Activated gamma-delta T cell treated with anti-CD3 and anti-CD28 coated beads, Interleukin-2, amount 50 U/mL, for 16 hours (primary cell): ENCODE measurements around the gene RAB29.
A peak's percentile ranks its signal among the peaks of the same experiment; 100 is the strongest.

Source experiments
- DNase-seq: peaks from one replicate; pipeline ENCODE4 v3.0.0-alpha.2; 2020; ENCODE audit warnings: low read depth

RAB29 gene

GRCh38 chr1:205763980-205764379, 11.3 kb downstream of the RAB29 start:
- no peak for DNase-seq

- DNase-seq = no peak
Observed at GRCh38 chr1:205760606-205761005, 14.7 kb downstream of the RAB29 start.

- no peak for DNase-seq
Observed at GRCh38 chr1:205756552-205756951, 18.7 kb downstream of the RAB29 start.

- DNase-seq = no peak
Observed at GRCh38 chr1:205754857-205755256, 20.4 kb downstream of the RAB29 start.

GRCh38 chr1:205751036-205751651, 24.1 kb downstream of the RAB29 start:
- no peak for DNase-seq

GRCh38 chr1:205750138-205751035, 24.9 kb downstream of the RAB29 start, which contains the start of gene NUCKS1:
NUCKS1 (minus strand) TSS chr1:205750182; CDS start chr1:205749973, 209 bp downstream.
- DNase-seq = peak; percentile 96

GRCh38 chr1:205749234-205750137, 25.8 kb downstream of the RAB29 start:
- peak; percentile 94 for DNase-seq

- peak; percentile 5 for DNase-seq
Observed at GRCh38 chr1:205748403-205749233, 26.7 kb downstream of the RAB29 start.

GRCh38 chr1:205746757-205747412, 28.4 kb downstream of the RAB29 start:
- DNase-seq = no peak

- DNase-seq = no peak
Observed at GRCh38 chr1:205744403-205744802, 30.9 kb downstream of the RAB29 start.

GRCh38 chr1:205743977-205744376, 31.3 kb downstream of the RAB29 start:
- DNase-seq = no peak

- DNase-seq = no peak
Observed at GRCh38 chr1:205741681-205742080, 33.6 kb downstream of the RAB29 start.

GRCh38 chr1:205739348-205740160, 35.7 kb downstream of the RAB29 start:
- DNase-seq = no peak

- DNase-seq = no peak
Observed at GRCh38 chr1:205735218-205735617, 40.1 kb downstream of the RAB29 start.

GRCh38 chr1:205733438-205734175, 41.7 kb downstream of the RAB29 start:
- DNase-seq = no peak

GRCh38 chr1:205729945-205730610, 45.2 kb downstream of the RAB29 start:
- DNase-seq = no peak

GRCh38 chr1:205726619-205727125, 48.6 kb downstream of the RAB29 start:
- no peak for DNase-seq

- DNase-seq = no peak
Observed at GRCh38 chr1:205725514-205725913, 49.8 kb downstream of the RAB29 start.
